Hindlimb muscle (tissue), 1 donor: ENCODE measurements around the gene ACADM. TPM values are rescaled to one million over a fixed set of nuclear protein-coding genes. Genes with fewer than 3 reads are reported as not detected.
"Not testable (repeated sequence)": the region's sequence is repeated elsewhere in the genome, so short reads cannot be mapped to it uniquely, and the experiment has no call there.

Experiments
- DNase-seq: peaks from one replicate; pipeline ENCODE4 v3.0.0-alpha.2; 2013
- polyA plus RNA-seq: library from polyadenylated mRNA; unstranded; fragments of 120-200 nt; gene quantifications from one replicate; pipeline ENCODE4 v1.2.1, GENCODE V29; 2013; ENCODE audit not compliant: insufficient read length

Gene ACADM
- polyA plus RNA-seq, 1 donor = 59.7 TPM

DNA sequence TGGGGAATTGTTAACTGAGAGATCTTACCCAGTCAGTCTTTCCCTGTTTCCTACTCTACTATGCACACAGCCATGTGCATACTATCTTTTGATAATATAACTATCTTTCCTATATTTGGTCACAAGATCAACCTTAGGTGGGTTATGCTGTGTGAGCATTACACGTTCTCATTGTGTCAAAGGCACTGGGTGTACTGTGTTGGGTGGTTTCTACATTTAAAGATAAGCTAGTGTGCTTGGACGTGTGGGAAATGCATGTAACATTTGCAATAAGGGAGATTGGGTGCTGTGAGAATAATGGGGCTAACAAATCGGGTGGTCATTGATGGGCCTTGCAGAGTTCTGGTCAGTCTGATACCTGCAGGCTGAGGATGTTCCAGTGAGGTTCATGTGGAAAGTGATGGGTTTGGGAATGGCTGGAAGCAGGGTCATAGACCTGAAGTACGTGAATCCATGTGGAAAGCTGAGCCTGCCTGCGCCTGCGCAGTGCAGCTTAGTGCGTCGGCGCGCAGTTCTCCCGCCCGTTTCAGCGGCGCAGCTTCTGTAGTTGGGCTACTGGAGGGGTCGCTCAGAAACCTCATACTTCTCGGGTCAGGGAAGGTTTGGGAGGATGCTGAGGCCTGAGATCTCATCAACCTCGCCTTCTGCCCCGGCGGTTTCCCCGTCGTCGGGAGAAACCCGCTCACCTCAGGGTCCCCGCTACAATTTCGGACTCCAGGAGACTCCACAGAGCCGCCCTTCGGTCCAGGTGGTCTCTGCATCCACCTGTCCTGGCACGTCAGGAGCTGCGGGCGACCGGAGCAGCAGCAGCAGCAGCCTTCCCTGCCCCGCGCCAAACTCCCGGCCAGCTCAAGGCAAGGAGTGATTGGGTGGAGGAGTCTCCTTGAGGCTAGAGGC, 72.1 kb downstream of the ACADM start, which contains the start of gene MSH4:
Gene MSH4, plus strand, starts transcription at position 507 of the 897 bp plus-strand sequence. Its CDS starts 104 bp downstream, at position 611.
- DNase-seq = no peak

- DNase-seq = no peak
Observed at GRCh38 chr1:75797273-75797588, 72.7 kb downstream of the ACADM start.

DNA sequence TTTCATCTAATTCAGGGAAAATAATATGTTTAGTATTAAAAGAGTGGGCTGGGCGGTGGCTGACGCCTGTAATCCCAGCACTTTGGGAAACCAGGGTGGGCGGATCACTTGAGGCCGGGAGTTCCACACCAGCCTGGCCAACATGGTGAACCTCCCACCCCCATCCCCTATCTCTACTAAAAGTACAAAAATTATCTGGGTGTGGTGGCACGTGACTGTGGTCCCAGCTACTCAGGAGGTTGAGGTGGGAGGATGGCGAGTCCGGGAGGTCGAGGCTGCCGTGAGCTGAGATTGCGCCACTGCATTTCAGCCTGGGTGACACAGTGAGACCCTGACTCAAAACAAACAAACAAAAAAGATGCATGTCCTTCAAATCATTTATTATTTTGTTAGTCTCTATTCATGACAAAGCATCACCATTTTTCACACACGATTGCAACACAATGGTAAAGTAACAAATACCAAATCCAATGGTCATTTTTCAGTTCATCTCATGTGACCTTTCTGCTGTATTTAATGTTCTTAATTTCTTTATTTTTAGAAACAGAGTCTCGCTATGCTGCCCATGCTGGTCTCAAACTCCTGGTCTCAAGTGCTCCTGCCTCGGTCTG, 73.2 kb downstream of the ACADM start:
- DNase-seq = no peak

DNA sequence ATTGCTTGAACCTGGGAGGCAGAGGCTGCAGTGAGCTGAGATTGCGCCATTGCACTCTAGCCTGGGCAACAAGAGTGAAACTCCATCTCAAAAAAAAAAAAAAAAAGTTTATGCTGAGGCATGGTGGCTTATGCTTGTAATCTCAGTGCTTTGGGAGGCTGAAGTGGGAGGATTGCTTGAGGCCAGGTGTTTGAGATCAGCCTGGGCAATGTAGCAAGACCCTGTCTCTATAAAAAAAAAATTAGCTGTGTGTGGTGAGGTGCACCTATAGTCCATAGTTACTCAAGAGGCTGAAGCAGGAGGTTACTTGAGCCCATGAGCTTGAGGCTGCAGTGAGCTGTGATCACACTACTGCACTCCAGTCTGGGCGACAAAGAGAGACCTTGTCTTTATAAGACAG, 77.0 kb downstream of the ACADM start:
- DNase-seq = not testable (repeated sequence)

DNA sequence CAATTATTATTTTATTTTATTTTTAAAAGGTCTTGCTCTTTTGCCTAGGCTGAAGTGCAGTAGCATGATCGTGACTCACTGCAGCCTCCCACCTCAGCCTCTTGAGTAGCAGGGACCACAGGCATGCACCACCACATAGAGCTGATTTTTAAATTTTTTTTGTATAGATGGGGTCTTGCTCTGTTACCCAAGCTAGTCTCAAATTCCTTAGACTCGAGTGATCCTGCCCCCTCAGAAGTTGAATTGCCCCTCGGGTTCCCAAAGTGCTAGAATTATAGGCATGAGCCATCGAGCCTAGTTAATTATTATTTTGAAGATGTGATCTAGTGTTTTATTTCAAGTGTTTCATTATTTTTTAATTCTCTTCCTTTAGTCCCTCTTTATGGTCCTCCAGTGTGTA, 84.4 kb downstream of the ACADM start:
- DNase-seq = no peak

- not testable (repeated sequence) for DNase-seq
Observed at GRCh38 chr1:75810113-75810512, 85.6 kb downstream of the ACADM start.

DNA sequence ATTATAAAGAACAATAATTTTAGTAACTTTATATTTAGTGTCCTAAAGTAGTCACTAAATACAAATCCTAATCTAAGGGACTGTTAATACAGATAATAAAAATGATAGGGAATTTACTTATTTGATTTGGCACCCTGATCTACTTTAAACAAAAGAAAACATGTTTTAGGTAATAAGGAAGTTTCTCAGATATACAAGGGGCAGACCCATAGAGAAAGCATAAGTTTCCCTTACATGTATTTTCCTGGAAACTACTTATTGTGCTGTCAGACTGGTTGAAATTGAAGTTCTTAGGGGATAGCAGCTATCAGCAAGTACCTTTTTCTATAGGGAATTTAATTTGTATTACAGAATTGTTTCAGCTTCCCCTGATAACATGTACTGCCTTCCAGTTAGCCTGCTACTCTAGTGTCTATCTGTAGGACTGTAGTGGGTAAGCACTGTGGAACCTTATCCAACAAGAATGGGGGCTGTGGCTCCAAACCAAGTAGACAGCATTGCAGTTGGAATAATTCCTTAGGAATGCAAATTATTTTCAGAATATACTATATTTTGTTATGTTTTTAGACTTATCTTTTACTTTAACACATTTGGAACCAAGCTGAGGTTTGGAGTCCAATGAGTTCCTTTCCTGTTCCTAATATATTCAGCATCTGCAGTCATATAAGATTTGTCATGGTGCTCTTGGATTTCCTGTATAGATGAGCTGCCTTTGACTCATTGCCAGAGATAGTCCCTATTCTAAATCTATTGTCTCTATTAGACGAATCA, 86.9 kb downstream of the ACADM start:
- DNase-seq = no peak

DNA sequence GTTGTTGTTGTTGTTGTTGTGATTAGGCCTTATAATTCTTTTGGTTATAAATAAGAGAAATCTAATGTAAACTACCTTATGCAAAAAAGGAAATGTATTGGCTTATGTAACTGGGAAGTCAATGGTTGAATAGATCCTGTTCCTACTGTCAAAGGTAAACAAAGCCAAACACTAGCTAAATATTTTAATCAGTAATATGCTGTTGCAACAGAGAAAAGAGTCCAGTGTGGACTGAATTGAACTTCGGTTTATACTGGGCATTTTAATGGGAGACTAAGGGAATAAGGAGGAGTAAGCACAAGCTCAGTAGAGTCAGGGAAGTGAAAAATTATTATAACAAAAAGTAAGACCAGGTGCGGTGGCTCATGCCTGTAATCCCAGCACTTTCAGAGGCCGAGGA, 87.6 kb downstream of the ACADM start:
- DNase-seq = no peak

Other genes with a start within 250 kb of the ACADM start
- gene SLC44A5, start 113.6 kb upstream of the ACADM start, polyA plus RNA-seq = 0.54 TPM
- gene RABGGTB, start 61.5 kb downstream of the ACADM start, polyA plus RNA-seq = 76.3 TPM
- 0.67 TPM for gene MSH4, start 72.2 kb downstream of the ACADM start, polyA plus RNA-seq
- gene ASB17, start 207.7 kb downstream of the ACADM start, polyA plus RNA-seq = not detected